NCI-H82 treated with DMSO at 0.1 percent for 48 hours (cell line): Measurements from ENCODE around the gene TLX1.

Source experiments
- DNase-seq: peaks from one replicate; lab custom pipeline; 2025; ENCODE audit not compliant: unreplicated experiment; lab: John Stamatoyannopoulos, UW

The TLX1 gene

GRCh38 chr10:101133489-101134298 is 2.6 kb downstream of the TLX1 start:
- no peak for DNase-seq

GRCh38 chr10:101134299-101135127 is 3.4 kb downstream of the TLX1 start:
- no peak for DNase-seq

GRCh38 chr10:101135141-101136006 is 4.3 kb downstream of the TLX1 start:
- no peak for DNase-seq

- no peak for DNase-seq
Measured at GRCh38 chr10:101136007-101136707, 5.1 kb downstream of the TLX1 start.

GRCh38 chr10:101136708-101137121 is 5.6 kb downstream of the TLX1 start:
- no peak for DNase-seq

GRCh38 chr10:101137271-101137670 is 6.2 kb downstream of the TLX1 start:
- no peak for DNase-seq

- DNase-seq, result no peak
Measured at GRCh38 chr10:101138788-101139420, 7.8 kb downstream of the TLX1 start.

- no peak for DNase-seq
Measured at GRCh38 chr10:101139421-101139911, 8.4 kb downstream of the TLX1 start.

- no peak for DNase-seq
Measured at GRCh38 chr10:101140084-101140949, 9.2 kb downstream of the TLX1 start.

- no peak for DNase-seq
Measured at GRCh38 chr10:101140950-101141615, 10.0 kb downstream of the TLX1 start.

- peak; percentile 55 for DNase-seq
Measured at GRCh38 chr10:101141616-101142532, 10.8 kb downstream of the TLX1 start.

- DNase-seq, result no peak
Measured at GRCh38 chr10:101142533-101143344, 11.6 kb downstream of the TLX1 start.

- DNase-seq, result no peak
Measured at GRCh38 chr10:101143345-101143630, 12.2 kb downstream of the TLX1 start.

GRCh38 chr10:101144053-101144452 is 13.0 kb downstream of the TLX1 start:
- DNase-seq, result no peak

GRCh38 chr10:101145145-101145544 is 14.0 kb downstream of the TLX1 start:
- no peak for DNase-seq

- no peak for DNase-seq
Measured at GRCh38 chr10:101145750-101146391, 14.8 kb downstream of the TLX1 start.
